ENCODE results near the gene SLC16A8.

GRCh38 chr22:38097557-38098409 is 13.8 kb upstream of the SLC16A8 start:
- TF ChIP-seq HIVEP1 (CRISPR knock-in tag; IDR thresholded peaks at IDR 0.05) (no peak), PRDM4 (CRISPR knock-in tag; IDR thresholded peaks at IDR 0.05; ENCODE audit: borderline replicate concordance) (no peak), POLR2A (IDR thresholded peaks at IDR 0.05; ENCODE audit: insufficient read depth in 1 of 2, low read depth in 2 of 2, low read length in 2 of 2) (no peak), KLF11 (CRISPR knock-in tag; IDR thresholded peaks at IDR 0.05) (no peak), CTCF (CRISPR knock-in tag; IDR thresholded peaks at IDR 0.05) (no peak), HMG20A (CRISPR knock-in tag; IDR thresholded peaks at IDR 0.05; ENCODE audit: borderline replicate concordance) (no peak), EZH2 (conservative IDR thresholded peaks at IDR 0.05; ENCODE audit: low read depth, low read length) (no peak)
